ENCODE measurements around the gene IGSF9B.

- TF ChIP-seq CSRNP3 (CRISPR knock-in tag; IDR thresholded peaks at IDR 0.05) (no peak), PATZ1 (CRISPR knock-in tag; IDR thresholded peaks at IDR 0.05; ENCODE audit: borderline replicate concordance) (no peak), CSDC2 (CRISPR knock-in tag; IDR thresholded peaks at IDR 0.05) (no peak), ZFP3 (CRISPR knock-in tag; IDR thresholded peaks at IDR 0.05) (no peak), ZC3H10 (CRISPR knock-in tag; IDR thresholded peaks at IDR 0.05) (no peak)
These were observed 47.9 kb upstream of the IGSF9B start for GRCh38 chr11:134004496-134005172.
